ENCODE data around the gene PIP4K2C.

GRCh38 chr12:57591782-57592325, 862 bp downstream of the PIP4K2C start:
- no peak for TF ChIP-seq CTCF (conservative IDR thresholded peaks at IDR 0.05; ENCODE audit: low read depth, low read length)
- TF ChIP-seq EZH2 (IDR thresholded peaks at IDR 0.05; ENCODE audit: low read length, unreplicated experiment): no peak
- TF ChIP-seq EZH2phosphoT487 (IDR thresholded peaks at IDR 0.05; ENCODE audit: borderline replicate concordance, low read length): no peak

All from PC-3 (cell line).